ENCODE measurements around the gene CDX2. TPM values are rescaled to one million over a fixed set of nuclear protein-coding genes. Genes with fewer than 3 reads are reported as not detected.

CDX2 gene
- total and polyA plus RNA-seq, 9 donors: 0.02 to 0.26 (median 0.12) TPM; not detected in 6

DNA sequence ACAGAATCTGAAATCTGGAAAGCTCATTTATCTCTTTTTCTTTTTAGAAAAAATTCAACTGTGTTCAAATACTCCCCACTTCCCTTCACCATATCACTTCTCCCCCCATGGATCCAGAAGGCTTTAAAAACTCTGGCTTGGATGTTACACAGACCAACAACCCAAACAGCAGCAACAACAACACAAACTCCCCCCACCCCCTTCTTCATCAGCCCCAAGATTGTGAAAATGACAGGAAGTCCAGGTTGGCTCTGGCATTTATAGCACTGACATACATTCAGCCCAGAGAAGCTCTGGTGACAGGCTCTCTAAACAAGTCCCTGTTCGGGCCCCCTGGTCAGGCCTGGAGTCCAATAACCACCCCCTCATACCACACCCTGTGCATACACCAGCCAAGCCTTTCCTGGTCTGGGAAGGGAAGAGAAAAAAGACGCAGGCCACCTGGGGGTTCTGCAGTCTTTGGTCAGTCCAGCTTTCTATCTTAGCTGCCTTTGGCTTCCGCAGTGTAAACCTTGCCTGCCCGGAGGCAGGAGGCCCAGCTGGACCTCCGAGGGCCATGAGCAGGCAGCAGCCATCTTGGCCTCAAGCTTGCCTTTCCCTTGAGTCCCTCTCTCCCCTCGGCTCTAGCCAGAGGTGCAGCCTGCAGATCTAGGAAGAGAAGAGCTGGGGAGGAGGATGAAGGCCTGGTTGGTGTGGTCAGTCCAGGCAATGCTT, 6.8 kb downstream of the CDX2 start:
- Histone ChIP-seq H3K27me3 (no peaks in the 10 kb centered on the region), H3K27ac (no peak overlapping the region), H3K36me3 (no peaks in the 10 kb centered on the region), H3K4me1 (ENCODE audit: insufficient read depth) (peaks cover 4% of the 10 kb centered on the region), H3K9me3 (no peaks in the 10 kb centered on the region), H3K4me3 (no peak overlapping the region)
- DNase-seq: no peak
- TF ChIP-seq EP300 (IDR thresholded peaks at IDR 0.05) (no peak), POLR2A (IDR thresholded peaks at IDR 0.05) (no peak)
- 41 to 57% (median 50%) methylated on average over 6 of the region's 6 CpGs for WGBS, 3 donors
- intact Hi-C loops (cut with DNase I): no loop called here

GRCh38 chr13:27961227-27962085, 7.7 kb downstream of the CDX2 start:
- H3K27me3 ChIP-seq: no peaks in the 10 kb centered on the region
- peaks cover 4% of the 10 kb centered on the region for H3K4me1 ChIP-seq (ENCODE audit: insufficient read depth)
- 8% methylated on average over 25 of the region's 25 CpGs for WGBS, 3 donors
- no peaks in the 10 kb centered on the region for H3K9me3 ChIP-seq
- TF ChIP-seq CTCF (IDR thresholded peaks at IDR 0.05): no peak
- TF ChIP-seq EP300 (IDR thresholded peaks at IDR 0.05): no peak
- no peak for TF ChIP-seq POLR2A (IDR thresholded peaks at IDR 0.05)
- H3K36me3 ChIP-seq: no peaks in the 10 kb centered on the region
- intact Hi-C loops (cut with DNase I): no loop called here
- no peak overlapping the region for H3K27ac ChIP-seq
- H3K4me3 ChIP-seq: peak overlapping the region; percentile 16
- DNase-seq: no peak

DNA sequence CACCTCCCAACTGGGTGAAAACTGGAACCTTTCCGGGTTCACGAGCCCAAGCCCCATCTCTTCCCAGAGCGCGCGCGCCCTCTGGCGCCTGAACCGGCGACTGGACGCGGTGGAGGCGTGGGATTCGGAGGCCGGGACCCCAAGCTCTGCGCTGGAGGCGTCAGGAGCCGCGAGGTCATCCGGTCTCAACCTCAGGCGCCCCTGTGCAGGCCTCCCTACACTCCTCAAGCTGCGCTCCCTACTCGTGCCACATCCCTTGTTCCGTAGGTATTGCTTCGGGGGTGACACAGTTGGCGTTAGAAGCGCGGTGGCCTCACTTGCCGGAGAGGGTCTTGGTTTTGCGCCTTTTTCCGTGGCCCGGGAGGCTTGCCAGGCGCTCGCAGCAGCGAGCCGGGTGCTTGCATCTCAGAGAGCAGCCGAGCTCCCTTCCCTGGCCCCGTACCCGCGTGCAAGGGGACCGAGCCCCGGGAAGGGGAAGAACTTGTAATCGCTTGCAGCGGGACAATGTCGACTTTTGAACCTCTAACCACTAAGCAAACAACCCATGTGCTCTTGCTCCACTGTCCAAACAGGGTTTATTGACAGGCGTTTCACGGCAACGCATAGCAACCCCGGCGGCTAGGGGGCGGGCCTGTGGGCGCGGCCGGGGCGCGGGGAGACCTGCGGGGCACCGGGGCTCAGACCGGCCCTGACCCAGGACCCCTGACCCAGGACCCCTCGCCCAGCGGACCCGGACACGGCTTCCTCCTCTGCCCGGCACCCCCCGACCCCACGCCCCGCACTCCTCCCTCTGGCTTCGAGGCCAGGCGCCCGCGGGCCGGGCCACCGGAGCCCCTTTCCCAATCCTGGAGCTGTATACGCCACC, 8.5 kb downstream of the CDX2 start:
- Histone ChIP-seq H3K4me1 (ENCODE audit: insufficient read depth) (peaks cover 4% of the 10 kb centered on the region), H3K4me3 (peak overlapping the region; percentile 16), H3K36me3 (no peaks in the 10 kb centered on the region), H3K9me3 (no peaks in the 10 kb centered on the region), H3K27ac (no peak overlapping the region), H3K27me3 (no peaks in the 10 kb centered on the region)
- TF ChIP-seq EP300 (IDR thresholded peaks at IDR 0.05) (no peak), POLR2A (IDR thresholded peaks at IDR 0.05) (no peak), CTCF (IDR thresholded peaks at IDR 0.05) (no peak)
- DNase-seq: peak in 1 of 5 donors; percentile 45
- WGBS, 3 donors: 1 to 2% (median 2%) methylated on average over 50 to 73 of the region's 73 CpGs
- intact Hi-C loops (cut with DNase I): no loop called here

- 25 to 30% (median 29%) methylated on average over 14 of the region's 14 CpGs for WGBS, 3 donors
- Histone ChIP-seq H3K27me3 (no peaks in the 10 kb centered on the region), H3K4me3 (no peak overlapping the region), H3K4me1 (ENCODE audit: insufficient read depth) (peaks cover 4% of the 10 kb centered on the region), H3K27ac (no peak overlapping the region), H3K9me3 (no peaks in the 10 kb centered on the region), H3K36me3 (no peaks in the 10 kb centered on the region)
- intact Hi-C loops (cut with DNase I): loop anchor here in 1 of 4 donors (10.0 kb wide), 1 partner anchor 135 kb away; no protein-coding TSS in a partner anchor
- TF ChIP-seq POLR2A (IDR thresholded peaks at IDR 0.05): no peak
- TF ChIP-seq EP300 (IDR thresholded peaks at IDR 0.05): no peak
- TF ChIP-seq CTCF (IDR thresholded peaks at IDR 0.05): no peak
- no peak for DNase-seq
Observed at GRCh38 chr13:27959976-27960361, 9.1 kb downstream of the CDX2 start.

Measured in ovary (tissue), 9 donors.